Activated T-helper 9 cell treated with anti-CD3 and anti-CD28 coated beads, Interleukin-2, amount 50 U/mL, for 16 hours (primary cell): ENCODE data around the gene NACA.
A peak's percentile ranks its signal among the peaks of the same experiment; 100 is the strongest.
"Not testable (repeated sequence)": the region's sequence is repeated elsewhere in the genome, so short reads cannot be mapped to it uniquely, and the experiment has no call there.

Experiments
- DNase-seq: peaks from one replicate; pipeline ENCODE4 v3.0.0-alpha.2; 2020; ENCODE audit warnings: low read depth

NACA gene

GRCh38 chr12:56723889-56724700, 1.0 kb downstream of the NACA start:
- no peak for DNase-seq

- no peak for DNase-seq
Observed at GRCh38 chr12:56723352-56723751, 1.7 kb downstream of the NACA start.

GRCh38 chr12:56722832-56723231, 2.3 kb downstream of the NACA start:
- no peak for DNase-seq

GRCh38 chr12:56721721-56722120, 3.4 kb downstream of the NACA start:
- DNase-seq, result no peak

- no peak for DNase-seq
Observed at GRCh38 chr12:56721216-56721615, 3.9 kb downstream of the NACA start.

GRCh38 chr12:56720731-56721151, 4.4 kb downstream of the NACA start:
- DNase-seq, result no peak

- no peak for DNase-seq
Observed at GRCh38 chr12:56719056-56719455, 6.0 kb downstream of the NACA start.

- no peak for DNase-seq
Observed at GRCh38 chr12:56718636-56719035, 6.5 kb downstream of the NACA start.

- no peak for DNase-seq
Observed at GRCh38 chr12:56718149-56718548, 7.0 kb downstream of the NACA start.

GRCh38 chr12:56716933-56717880, 7.9 kb downstream of the NACA start:
- no peak for DNase-seq

GRCh38 chr12:56716458-56716857, 8.6 kb downstream of the NACA start:
- DNase-seq, result no peak

- DNase-seq, result no peak
Observed at GRCh38 chr12:56715798-56716197, 9.3 kb downstream of the NACA start.

GRCh38 chr12:56714431-56714929, 10.6 kb downstream of the NACA start:
- DNase-seq, result no peak

- no peak for DNase-seq
Observed at GRCh38 chr12:56713345-56713744, 11.8 kb downstream of the NACA start.

- DNase-seq, result no peak
Observed at GRCh38 chr12:56709759-56710376, 15.2 kb downstream of the NACA start.

- DNase-seq, result not testable (repeated sequence)
Observed at GRCh38 chr12:56704522-56704921, 20.6 kb downstream of the NACA start.

- DNase-seq, result no peak
Observed at GRCh38 chr12:56699020-56699661, 26.0 kb downstream of the NACA start.

- no peak for DNase-seq
Observed at GRCh38 chr12:56695327-56696101, 29.6 kb downstream of the NACA start.

GRCh38 chr12:56694161-56694560, 30.9 kb downstream of the NACA start:
- DNase-seq, result no peak

GRCh38 chr12:56688846-56689109, 36.3 kb downstream of the NACA start:
- DNase-seq, result no peak

GRCh38 chr12:56688129-56688845, 36.8 kb downstream of the NACA start, which contains the start of gene PTGES3:
Gene PTGES3 (minus strand): TSS chr12:56688284. CDS start chr12:56687999, 285 bp downstream.
- peak; percentile 96 for DNase-seq
